CD4-positive, alpha-beta memory T cell (primary cell): Measurements from ENCODE around the gene FBXO36. TPM values are rescaled to one million over a fixed set of nuclear protein-coding genes. Genes with fewer than 3 reads are reported as not detected.
"Not testable (repeated sequence)": the region's sequence is repeated elsewhere in the genome, so short reads cannot be mapped to it uniquely, and the experiment has no call there.

Source experiments
- CTCF ChIA-PET: fragments of 350-600 bp; sonication (Branson Sonifier 250); formaldehyde crosslinking; loops from one replicate; lab custom pipeline; 2021; ENCODE audit warnings: inconsistent platforms; ENCODE audit not compliant: partially characterized antibody; lab: Charles Lee
- POLR2A ChIA-PET: fragments of 350-600 bp; sonication (Branson Sonifier 250); formaldehyde crosslinking; loops from one replicate; lab custom pipeline; 2021; ENCODE audit not compliant: partially characterized antibody; lab: Charles Lee
- DNase-seq, 5 donors: peaks; one replicate each; pipeline versions ENCODE4 v3.0.0 to v3.0.0-alpha.2; 2020 to 2022; ENCODE audit warnings: mixed read lengths in 1 of 5
- H3K27ac ChIP-seq: one replicate; pipeline ENCODE4 v1.7.0; 2013; ENCODE audit warnings: low read depth, low read length
- H3K27me3 ChIP-seq: 2 replicates; pipeline ENCODE4 v1.7.0; 2013; ENCODE audit warnings: mild to moderate bottlenecking, low read length, moderate library complexity; ENCODE audit not compliant: insufficient read depth
- H3K36me3 ChIP-seq: 2 replicates; pipeline ENCODE4 v1.7.0; 2013; ENCODE audit warnings: mild to moderate bottlenecking, low read length, moderate library complexity; ENCODE audit not compliant: insufficient read depth
- H3K4me1 ChIP-seq: 2 replicates; pipeline ENCODE4 v1.7.0; 2013; ENCODE audit warnings: mild to moderate bottlenecking, low read length, moderate library complexity; ENCODE audit not compliant: insufficient read depth
- H3K4me3 ChIP-seq, 2 donors: one replicate each; pipeline ENCODE4 v1.7.0; 2013; ENCODE audit warnings: low read length in 2 of 2, mild to moderate bottlenecking in 1 of 2
- H3K9me3 ChIP-seq, 2 donors: one replicate each; pipeline ENCODE4 v1.7.0; 2013; ENCODE audit warnings: low read length in 2 of 2, control low read depth in 1 of 2; ENCODE audit not compliant: control insufficient read depth in 1 of 2
- H3K27ac Mint-ChIP-seq, 7 donors: one replicate each; pipeline ENCODE4 v1.8.0; 2020 to 2021; ENCODE audit warnings: mixed read lengths in 7 of 7, mild to moderate bottlenecking in 6 of 7, inconsistent platforms in 3 of 7, moderate library complexity in 3 of 7
- H3K27me3 Mint-ChIP-seq, 2 donors: one replicate each; pipeline ENCODE4 v1.8.0; 2020 to 2021; ENCODE audit warnings: mixed read lengths in 2 of 2
- H3K36me3 Mint-ChIP-seq, 2 donors: one replicate each; pipeline ENCODE4 v1.8.0; 2020 to 2021; ENCODE audit warnings: mixed read lengths in 2 of 2, inconsistent platforms in 1 of 2, mild to moderate bottlenecking in 1 of 2
- H3K4me1 Mint-ChIP-seq, 4 donors: one replicate each; pipeline ENCODE4 v1.8.0; 2020 to 2021; ENCODE audit warnings: mixed read lengths in 4 of 4, mild to moderate bottlenecking in 1 of 4
- H3K4me3 Mint-ChIP-seq, 8 donors: one replicate each; pipeline ENCODE4 v1.8.0; 2020 to 2021; ENCODE audit warnings: mixed read lengths in 8 of 8, mild to moderate bottlenecking in 7 of 8, moderate library complexity in 6 of 8, inconsistent platforms in 3 of 8
- H3K9me3 Mint-ChIP-seq, 8 donors: one replicate each; pipeline ENCODE4 v1.8.0; 2020 to 2021; ENCODE audit warnings: mixed read lengths in 8 of 8, mild to moderate bottlenecking in 5 of 8, inconsistent platforms in 3 of 8, moderate library complexity in 1 of 8
- intact Hi-C: fragments of 100-400 bp; cut with micrococcal nuclease; formaldehyde crosslinking; loops from one replicate; pipeline ENCODE4 v1.15.1; 2023
- polyA plus RNA-seq, 2 donors: library from polyadenylated mRNA; unstranded; fragments of 300-500 nt; fragmentation: Illumina TruSeq; gene quantifications; one replicate each; pipeline ENCODE4 v1.2.3, GENCODE V29; 2021
- total RNA-seq, 2 experiments: library from RNA; stranded (reverse); gene quantifications; one replicate each; pipeline ENCODE4 v1.2.3, GENCODE V29; 2021

Gene FBXO36
- total and polyA plus RNA-seq, 4 experiments from 2014 or later, result 0.55 to 2.2 (median 0.66) TPM

- POLR2A ChIA-PET, result no interaction called here
- Histone ChIP-seq H3K27me3 (no peaks in the 10 kb centered on the region), H3K9me3 (no peaks in the 10 kb centered on the region), H3K4me3 (no peak overlapping the region), H3K4me1 (no peaks in the 10 kb centered on the region), H3K36me3 (no peaks in the 10 kb centered on the region), H3K27ac (no peak overlapping the region)
- Mint-ChIP-seq H3K27me3 (no peaks in the 10 kb centered on the region), H3K4me1 (no peaks in the 10 kb centered on the region), H3K9me3 (no peaks in the 10 kb centered on the region), H3K4me3 (no peak overlapping the region), H3K27ac (no peak overlapping the region), H3K36me3 (no peaks in the 10 kb centered on the region)
- CTCF ChIA-PET, result no interaction called here
- intact Hi-C loops, result no loop called here
- DNase-seq, result no peak
Observed at GRCh38 chr2:229952256-229952835, 30.0 kb downstream of the FBXO36 start.

GRCh38 chr2:229955663-229956062 is 33.4 kb downstream of the FBXO36 start:
- no peaks in the 10 kb centered on the region for H3K9me3 Mint-ChIP-seq
- DNase-seq, result no peak
- no peaks in the 10 kb centered on the region for H3K4me1 ChIP-seq
- H3K36me3 Mint-ChIP-seq, result no peaks in the 10 kb centered on the region
- no peaks in the 10 kb centered on the region for H3K27me3 Mint-ChIP-seq
- H3K9me3 ChIP-seq, result no peaks in the 10 kb centered on the region
- H3K27me3 ChIP-seq, result no peaks in the 10 kb centered on the region
- H3K36me3 ChIP-seq, result no peaks in the 10 kb centered on the region
- no peak overlapping the region for H3K27ac ChIP-seq
- intact Hi-C loops, result no loop called here
- POLR2A ChIA-PET, result no interaction called here
- H3K4me3 Mint-ChIP-seq, result no peak overlapping the region
- no peak overlapping the region for H3K4me3 ChIP-seq
- no peak overlapping the region for H3K27ac Mint-ChIP-seq
- no peaks in the 10 kb centered on the region for H3K4me1 Mint-ChIP-seq
- CTCF ChIA-PET, result no interaction called here

- Histone ChIP-seq H3K4me3 (no peak overlapping the region), H3K9me3 (no peaks in the 10 kb centered on the region), H3K36me3 (no peaks in the 10 kb centered on the region), H3K27me3 (no peaks in the 10 kb centered on the region), H3K4me1 (no peaks in the 10 kb centered on the region), H3K27ac (no peak overlapping the region)
- Mint-ChIP-seq H3K4me3 (no peak overlapping the region), H3K27me3 (no peaks in the 10 kb centered on the region), H3K9me3 (no peaks in the 10 kb centered on the region), H3K36me3 (no peaks in the 10 kb centered on the region), H3K4me1 (no peaks in the 10 kb centered on the region), H3K27ac (no peak overlapping the region)
- CTCF ChIA-PET, result no interaction called here
- POLR2A ChIA-PET, result no interaction called here
- DNase-seq, result no peak
- intact Hi-C loops, result no loop called here
Observed at GRCh38 chr2:229956491-229956890, 34.2 kb downstream of the FBXO36 start.

GRCh38 chr2:229963596-229963995 is 41.3 kb downstream of the FBXO36 start:
- H3K4me1 ChIP-seq, H3K36me3 Mint-ChIP-seq, intact Hi-C loops, H3K27me3 ChIP-seq, CTCF ChIA-PET, H3K36me3 ChIP-seq, H3K27ac ChIP-seq, H3K9me3 Mint-ChIP-seq, DNase-seq, H3K4me1 Mint-ChIP-seq, H3K27me3 Mint-ChIP-seq, H3K4me3 Mint-ChIP-seq, H3K27ac Mint-ChIP-seq, POLR2A ChIA-PET, H3K9me3 ChIP-seq, H3K4me3 ChIP-seq: not testable (repeated sequence)

GRCh38 chr2:229969921-229970320 is 47.6 kb downstream of the FBXO36 start:
- no peaks in the 10 kb centered on the region for H3K27me3 ChIP-seq
- Mint-ChIP-seq H3K9me3 (peaks cover 0 to 1% (median 0%) of the 10 kb centered on the region in 8 donors), H3K4me1 (no peaks in the 10 kb centered on the region), H3K36me3 (no peaks in the 10 kb centered on the region), H3K4me3 (no peak overlapping the region), H3K27ac (no peak overlapping the region), H3K27me3 (no peaks in the 10 kb centered on the region)
- intact Hi-C loops, result no loop called here
- no peak overlapping the region for H3K4me3 ChIP-seq
- no peaks in the 10 kb centered on the region for H3K9me3 ChIP-seq
- H3K36me3 ChIP-seq, result no peaks in the 10 kb centered on the region
- CTCF ChIA-PET, result no interaction called here
- H3K27ac ChIP-seq, result no peak overlapping the region
- no peak for DNase-seq
- POLR2A ChIA-PET, result no interaction called here
- H3K4me1 ChIP-seq, result no peaks in the 10 kb centered on the region

- Histone ChIP-seq H3K27ac (no peak overlapping the region), H3K4me1 (no peaks in the 10 kb centered on the region), H3K4me3 (no peak overlapping the region), H3K9me3 (no peaks in the 10 kb centered on the region), H3K36me3 (no peaks in the 10 kb centered on the region), H3K27me3 (no peaks in the 10 kb centered on the region)
- ChIA-PET POLR2A (no interaction called here), CTCF (no interaction called here)
- Mint-ChIP-seq H3K4me1 (no peaks in the 10 kb centered on the region), H3K27ac (no peak overlapping the region), H3K36me3 (no peaks in the 10 kb centered on the region), H3K27me3 (no peaks in the 10 kb centered on the region), H3K4me3 (no peak overlapping the region), H3K9me3 (peaks cover 0 to 1% (median 0%) of the 10 kb centered on the region in 8 donors)
- intact Hi-C loops, result no loop called here
- DNase-seq, result no peak
Observed at GRCh38 chr2:229970406-229970805, 48.1 kb downstream of the FBXO36 start.

- H3K36me3 ChIP-seq, result no peaks in the 10 kb centered on the region
- Mint-ChIP-seq H3K4me1 (no peaks in the 10 kb centered on the region), H3K9me3 (peaks cover 0 to 1% (median 0%) of the 10 kb centered on the region in 8 donors), H3K36me3 (no peaks in the 10 kb centered on the region), H3K27me3 (no peaks in the 10 kb centered on the region), H3K27ac (no peak overlapping the region), H3K4me3 (no peak overlapping the region)
- no peaks in the 10 kb centered on the region for H3K27me3 ChIP-seq
- intact Hi-C loops, result no loop called here
- CTCF ChIA-PET, result no interaction called here
- no peak overlapping the region for H3K27ac ChIP-seq
- no peaks in the 10 kb centered on the region for H3K9me3 ChIP-seq
- H3K4me3 ChIP-seq, result no peak overlapping the region
- no peaks in the 10 kb centered on the region for H3K4me1 ChIP-seq
- POLR2A ChIA-PET, result interaction anchor here (0.6 kb wide), 1 partner anchor 57 kb away, joined by 3 read pairs; no protein-coding TSS in a partner anchor
- no peak for DNase-seq
Observed at GRCh38 chr2:229971298-229971790, 49.0 kb downstream of the FBXO36 start.
